ENCODE results near the gene TAT. TPM values are rescaled to one million over a fixed set of nuclear protein-coding genes. Genes with fewer than 3 reads are reported as not detected.

Gene TAT
- polyA plus RNA-seq, 3 donors, result not detected

- no peak overlapping the region for H3K27ac ChIP-seq (ENCODE audit: low read depth in 1 of 2, low read length in 2 of 2)
- peak; percentile 34 to 57 (median 36) for DNase-seq
- no peaks in the 10 kb centered on the region for H3K9me3 ChIP-seq (replicated peaks in 1 of 2; ENCODE audit: control insufficient read depth in 1 of 2, insufficient read depth in 1 of 2, low read length in 2 of 2)
- H3K36me3 ChIP-seq (replicated peaks in 1 of 2; ENCODE audit: control insufficient read depth in 1 of 2, insufficient read depth in 2 of 2, low read length in 2 of 2), result no peaks in the 10 kb centered on the region
- no peak overlapping the region for H3K4me2 ChIP-seq (replicated peaks; ENCODE audit: extremely low read depth, low read length, poor library complexity, severe bottlenecking)
- Mint-ChIP-seq H3K9me3 (peaks cover 0 to 4% (median 0%) of the 10 kb centered on the region in 7 donors), H3K36me3 (no peaks in the 10 kb centered on the region), H3K27me3 (ENCODE audit: low read depth in 3 of 3) (peaks cover 13 to 37% (median 17%) of the 10 kb centered on the region in 3 donors), H3K27ac (no peak overlapping the region), H3K4me3 (peak overlapping the region in 1 of 2 donors; percentile 35), H3K4me1 (no peaks in the 10 kb centered on the region)
- H2AFZ ChIP-seq (ENCODE audit: insufficient read depth, low read depth, low read length, poor library complexity, severe bottlenecking), result peak overlapping the region; percentile 21
- intact Hi-C loops (cut with micrococcal nuclease), result loop anchor here (2.0 to 5.0 kb wide), 2 partner anchors 198 to 199 kb away; no protein-coding TSS in a partner anchor
- peaks cover 0 to 3% of the 10 kb centered on the region in 2 donors for H3K27me3 ChIP-seq (ENCODE audit: control insufficient read depth in 2 of 2, insufficient read depth in 2 of 2, low read length in 2 of 2)
- H4K20me1 ChIP-seq (ENCODE audit: insufficient read depth, low read length), result no peaks in the 10 kb centered on the region
- no peak overlapping the region for H3K4me3 ChIP-seq (replicated peaks in 1 of 3; ENCODE audit: low read depth in 2 of 3, low read length in 3 of 3)
- TF ChIP-seq, protein P1, sequence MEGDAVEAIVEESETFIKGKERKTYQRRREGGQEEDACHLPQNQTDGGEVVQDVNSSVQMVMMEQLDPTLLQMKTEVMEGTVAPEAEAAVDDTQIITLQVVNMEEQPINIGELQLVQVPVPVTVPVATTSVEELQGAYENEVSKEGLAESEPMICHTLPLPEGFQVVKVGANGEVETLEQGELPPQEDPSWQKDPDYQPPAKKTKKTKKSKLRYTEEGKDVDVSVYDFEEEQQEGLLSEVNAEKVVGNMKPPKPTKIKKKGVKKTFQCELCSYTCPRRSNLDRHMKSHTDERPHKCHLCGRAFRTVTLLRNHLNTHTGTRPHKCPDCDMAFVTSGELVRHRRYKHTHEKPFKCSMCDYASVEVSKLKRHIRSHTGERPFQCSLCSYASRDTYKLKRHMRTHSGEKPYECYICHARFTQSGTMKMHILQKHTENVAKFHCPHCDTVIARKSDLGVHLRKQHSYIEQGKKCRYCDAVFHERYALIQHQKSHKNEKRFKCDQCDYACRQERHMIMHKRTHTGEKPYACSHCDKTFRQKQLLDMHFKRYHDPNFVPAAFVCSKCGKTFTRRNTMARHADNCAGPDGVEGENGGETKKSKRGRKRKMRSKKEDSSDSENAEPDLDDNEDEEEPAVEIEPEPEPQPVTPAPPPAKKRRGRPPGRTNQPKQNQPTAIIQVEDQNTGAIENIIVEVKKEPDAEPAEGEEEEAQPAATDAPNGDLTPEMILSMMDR (IDR thresholded peaks at IDR 0.05), result peak; percentile 92
- no peaks in the 10 kb centered on the region for H3K4me1 ChIP-seq (ENCODE audit: control insufficient read depth in 1 of 2, insufficient read depth in 2 of 2, low read length in 2 of 2)
- WGBS (ENCODE audit: insufficient coverage), result 14% methylated on average over 13 of the region's 19 CpGs
- H3K9ac ChIP-seq (ENCODE audit: insufficient read depth, low read length, poor library complexity, severe bottlenecking), result no peak overlapping the region
- no peaks in the 10 kb centered on the region for H3K79me2 ChIP-seq (ENCODE audit: insufficient read depth, low read length)
Observed at GRCh38 chr16:71610936-71611871, 34.3 kb upstream of the TAT start.

GRCh38 chr16:71610447-71610846, 33.6 kb upstream of the TAT start:
- H2AFZ ChIP-seq (ENCODE audit: insufficient read depth, low read depth, low read length, poor library complexity, severe bottlenecking), result no peak overlapping the region
- H3K4me3 Mint-ChIP-seq, result no peak overlapping the region

More at GRCh38 chr16:71610447-71610846, 33.6 kb upstream of the TAT start:
- Histone ChIP-seq H3K9ac (ENCODE audit: insufficient read depth, low read length, poor library complexity, severe bottlenecking) (no peak overlapping the region), H3K4me3 (replicated peaks in 1 of 3; ENCODE audit: low read depth in 2 of 3, low read length in 3 of 3) (no peak overlapping the region), H3K27me3 (ENCODE audit: control insufficient read depth in 2 of 2, insufficient read depth in 2 of 2, low read length in 2 of 2) (peaks cover 0 to 3% of the 10 kb centered on the region in 2 donors), H3K9me3 (replicated peaks in 1 of 2; ENCODE audit: control insufficient read depth in 1 of 2, insufficient read depth in 1 of 2, low read length in 2 of 2) (no peaks in the 10 kb centered on the region), H3K79me2 (ENCODE audit: insufficient read depth, low read length) (no peaks in the 10 kb centered on the region), H3K4me1 (ENCODE audit: control insufficient read depth in 1 of 2, insufficient read depth in 2 of 2, low read length in 2 of 2) (no peaks in the 10 kb centered on the region), H3K36me3 (replicated peaks in 1 of 2; ENCODE audit: control insufficient read depth in 1 of 2, insufficient read depth in 2 of 2, low read length in 2 of 2) (no peaks in the 10 kb centered on the region), H4K20me1 (ENCODE audit: insufficient read depth, low read length) (no peaks in the 10 kb centered on the region), H3K27ac (ENCODE audit: low read depth in 1 of 2, low read length in 2 of 2) (no peak overlapping the region), H3K4me2 (replicated peaks; ENCODE audit: extremely low read depth, low read length, poor library complexity, severe bottlenecking) (no peak overlapping the region)
- DNase-seq, result no peak
- peaks cover 0 to 4% (median 0%) of the 10 kb centered on the region in 7 donors for H3K9me3 Mint-ChIP-seq
- intact Hi-C loops (cut with micrococcal nuclease), result loop anchor here (2.0 to 5.0 kb wide), 2 partner anchors 198 kb away; no protein-coding TSS in a partner anchor
- peaks cover 13 to 37% (median 17%) of the 10 kb centered on the region in 3 donors for H3K27me3 Mint-ChIP-seq (ENCODE audit: low read depth in 3 of 3)
- TF ChIP-seq, protein P1 (IDR thresholded peaks at IDR 0.05), result no peak
- H3K27ac Mint-ChIP-seq, result no peak overlapping the region
- 95% methylated on average over 3 of the region's 4 CpGs for WGBS (ENCODE audit: insufficient coverage)
- no peaks in the 10 kb centered on the region for H3K36me3 Mint-ChIP-seq
- H3K4me1 Mint-ChIP-seq, result no peaks in the 10 kb centered on the region

Data from CD14-positive monocyte (primary cell).